ENCODE results near the gene RYR1.

Gene RYR1

DNA sequence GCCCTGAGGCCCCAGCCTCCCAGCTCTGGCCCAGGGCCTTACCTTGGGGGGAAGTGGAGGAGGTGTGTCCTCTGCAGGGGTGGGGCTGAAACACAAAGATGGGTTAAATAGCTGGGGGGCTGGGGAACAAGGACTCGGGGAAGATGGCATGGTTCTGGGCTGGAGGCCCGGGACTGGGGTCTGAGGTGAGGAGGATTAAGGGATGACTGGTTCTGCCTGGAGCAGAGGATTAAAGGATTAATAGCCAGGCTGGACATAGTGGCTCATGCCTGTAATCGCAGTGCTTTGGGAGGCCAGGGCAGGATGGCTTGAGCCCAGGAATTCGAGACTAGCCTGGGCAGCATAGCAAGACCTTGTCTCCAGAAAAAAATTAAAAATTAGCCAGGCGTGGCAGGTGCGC, 172.6 kb downstream of the RYR1 start:
- TF ChIP-seq, protein P1, sequence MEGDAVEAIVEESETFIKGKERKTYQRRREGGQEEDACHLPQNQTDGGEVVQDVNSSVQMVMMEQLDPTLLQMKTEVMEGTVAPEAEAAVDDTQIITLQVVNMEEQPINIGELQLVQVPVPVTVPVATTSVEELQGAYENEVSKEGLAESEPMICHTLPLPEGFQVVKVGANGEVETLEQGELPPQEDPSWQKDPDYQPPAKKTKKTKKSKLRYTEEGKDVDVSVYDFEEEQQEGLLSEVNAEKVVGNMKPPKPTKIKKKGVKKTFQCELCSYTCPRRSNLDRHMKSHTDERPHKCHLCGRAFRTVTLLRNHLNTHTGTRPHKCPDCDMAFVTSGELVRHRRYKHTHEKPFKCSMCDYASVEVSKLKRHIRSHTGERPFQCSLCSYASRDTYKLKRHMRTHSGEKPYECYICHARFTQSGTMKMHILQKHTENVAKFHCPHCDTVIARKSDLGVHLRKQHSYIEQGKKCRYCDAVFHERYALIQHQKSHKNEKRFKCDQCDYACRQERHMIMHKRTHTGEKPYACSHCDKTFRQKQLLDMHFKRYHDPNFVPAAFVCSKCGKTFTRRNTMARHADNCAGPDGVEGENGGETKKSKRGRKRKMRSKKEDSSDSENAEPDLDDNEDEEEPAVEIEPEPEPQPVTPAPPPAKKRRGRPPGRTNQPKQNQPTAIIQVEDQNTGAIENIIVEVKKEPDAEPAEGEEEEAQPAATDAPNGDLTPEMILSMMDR (IDR thresholded peaks at IDR 0.05; ENCODE audit: low read length, missing control alignments) = no peak
- no peak for DNase-seq (ENCODE audit: low read depth)
- no peak overlapping the region for H3K4me3 ChIP-seq (replicated peaks; ENCODE audit: low read depth, low read length)

DNA sequence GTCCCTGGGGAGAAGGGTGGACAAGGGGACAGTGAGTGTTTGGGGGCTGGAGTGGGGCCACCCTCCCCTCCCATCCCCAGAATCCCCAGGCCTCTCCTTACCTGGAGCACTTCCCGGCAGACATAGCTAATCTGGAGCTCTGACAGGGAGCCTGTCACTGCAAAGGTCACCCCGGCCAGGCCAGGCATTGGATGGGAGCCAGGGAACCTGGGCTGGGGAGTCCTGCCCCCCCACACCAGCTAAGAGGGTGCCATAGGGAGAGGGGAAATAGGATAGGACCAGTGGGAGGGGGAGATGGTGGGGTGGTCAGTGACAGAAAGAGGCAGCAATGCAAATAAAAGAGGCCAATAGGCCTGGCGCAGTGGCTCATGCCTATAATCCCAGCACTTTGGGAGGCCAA, 180.8 kb downstream of the RYR1 start:
- TF ChIP-seq, protein P1 (IDR thresholded peaks at IDR 0.05; ENCODE audit: low read length, missing control alignments) = no peak
- no peak for DNase-seq (ENCODE audit: low read depth)
- no peak overlapping the region for H3K4me3 ChIP-seq (replicated peaks; ENCODE audit: low read depth, low read length)

DNA sequence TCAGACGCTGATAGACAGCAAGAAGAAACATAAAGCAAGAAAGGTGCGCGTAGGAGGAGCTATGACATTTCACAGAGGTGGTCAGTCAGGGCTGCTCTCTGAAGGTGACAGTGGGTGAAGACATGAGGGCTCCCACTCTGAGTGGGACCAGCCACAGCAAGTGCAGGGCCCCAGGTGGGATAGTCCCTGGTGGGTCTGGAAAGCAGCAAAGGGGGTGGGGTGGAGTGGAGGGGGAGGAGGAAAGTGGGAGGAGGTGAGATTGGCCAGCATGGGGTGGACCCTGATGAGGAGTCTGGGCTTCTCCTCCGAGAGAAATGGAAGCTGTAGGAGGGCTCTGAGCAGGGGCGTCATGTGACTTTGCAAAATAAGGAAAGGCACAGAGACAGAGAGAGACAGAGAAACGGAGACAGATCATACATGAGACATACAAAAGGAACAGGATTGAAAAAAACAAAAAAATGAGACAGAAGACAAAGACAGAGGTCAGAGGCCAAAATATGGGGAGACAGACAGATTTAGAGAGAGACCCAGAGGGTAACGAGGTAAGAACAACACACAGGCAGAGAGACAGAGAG, 181.6 kb downstream of the RYR1 start:
- TF ChIP-seq, protein P1 (IDR thresholded peaks at IDR 0.05; ENCODE audit: low read length, missing control alignments) = no peak
- DNase-seq (ENCODE audit: low read depth) = no peak
- no peak overlapping the region for H3K4me3 ChIP-seq (replicated peaks; ENCODE audit: low read depth, low read length)

DNA sequence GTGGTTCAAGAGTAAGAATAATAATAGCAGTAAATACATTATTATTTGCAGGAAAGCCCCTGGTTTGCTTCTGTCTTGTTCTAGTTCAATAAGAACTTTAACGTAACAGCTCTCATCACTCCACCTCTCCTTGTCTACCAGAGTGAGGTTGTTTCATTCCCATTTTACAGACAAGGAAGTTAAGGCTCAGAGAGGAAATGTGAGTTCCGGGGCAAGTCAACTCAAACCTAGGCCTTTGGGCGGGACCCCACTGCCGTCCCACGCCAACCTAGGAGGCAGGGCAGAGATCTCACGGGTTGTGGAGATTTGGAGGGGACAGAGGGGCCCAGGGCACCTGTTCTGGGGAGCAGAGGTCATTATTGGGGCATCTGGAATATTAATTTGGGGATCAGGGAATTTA, 182.8 kb downstream of the RYR1 start:
- TF ChIP-seq, protein P1 (IDR thresholded peaks at IDR 0.05; ENCODE audit: low read length, missing control alignments) = no peak

DNA sequence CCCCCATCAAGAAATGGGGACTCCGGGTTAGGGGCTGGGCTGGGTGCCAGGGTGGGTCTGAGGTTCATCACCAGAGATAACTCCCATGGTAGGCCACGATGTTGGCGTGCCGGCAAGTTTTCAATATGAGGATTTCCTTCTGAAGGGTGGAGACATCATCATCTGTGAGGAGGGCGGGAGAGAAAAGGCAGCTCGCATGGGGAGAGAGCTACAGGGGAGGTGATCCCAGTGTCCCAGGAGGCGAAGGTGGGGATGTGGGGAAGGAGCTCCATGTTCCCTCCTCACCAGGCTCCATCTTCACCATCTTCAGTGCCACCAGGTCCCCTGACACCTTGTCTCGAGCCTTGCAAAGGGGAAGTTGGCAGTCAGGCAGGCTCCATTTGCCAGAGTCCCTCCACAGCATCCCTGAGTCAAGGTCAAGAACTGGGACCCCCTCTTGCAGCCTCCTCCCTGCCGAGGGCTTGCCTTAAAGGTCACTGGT, 183.8 kb downstream of the RYR1 start:
- no peak for DNase-seq (ENCODE audit: low read depth)
- H3K4me3 ChIP-seq (replicated peaks; ENCODE audit: low read depth, low read length) = no peak overlapping the region
- TF ChIP-seq, protein P1 (IDR thresholded peaks at IDR 0.05; ENCODE audit: low read length, missing control alignments) = no peak

More for the DNA sequence above, 182.8 kb downstream of the RYR1 start:
- no peak overlapping the region for H3K4me3 ChIP-seq (replicated peaks; ENCODE audit: low read depth, low read length)
- no peak for DNase-seq (ENCODE audit: low read depth)

DNA sequence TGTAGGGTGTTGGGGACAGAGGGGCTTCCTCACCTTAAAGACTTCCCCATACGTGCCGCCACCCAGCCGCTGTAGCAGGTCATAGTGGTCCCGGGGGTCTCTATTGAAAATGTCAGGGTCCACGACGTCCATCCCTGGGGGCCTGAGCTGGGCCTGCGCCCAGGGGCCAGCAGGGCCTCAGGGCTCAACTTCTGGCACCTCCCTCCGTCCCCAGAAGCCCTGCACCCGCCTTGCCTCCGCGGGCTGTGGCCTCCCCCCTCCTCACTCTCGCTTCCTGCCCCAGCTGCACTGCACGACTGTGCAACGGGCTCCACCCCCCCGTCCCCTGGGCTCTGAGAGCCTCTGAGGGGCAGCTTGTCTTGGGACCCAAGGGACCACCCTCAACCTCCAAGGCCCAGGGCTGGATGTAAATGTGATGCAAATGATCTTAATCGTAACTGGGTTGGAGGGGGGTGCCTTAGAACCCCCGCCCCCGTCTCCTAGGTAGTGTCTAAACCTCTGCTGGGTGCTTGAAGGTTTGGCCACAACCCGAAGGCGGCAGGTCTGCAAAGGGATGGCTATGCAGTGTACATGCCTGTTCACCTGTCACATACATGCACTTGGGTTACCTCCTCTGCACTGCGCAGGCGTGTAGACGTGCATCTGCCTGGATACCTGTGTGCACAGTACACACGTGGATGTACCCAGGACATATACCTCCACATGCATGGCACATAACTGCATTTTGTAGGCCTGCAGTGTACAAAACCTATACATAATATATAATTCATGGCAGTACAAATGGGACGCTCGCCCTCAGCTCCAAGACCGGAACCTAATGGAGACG, 184.5 kb downstream of the RYR1 start, which contains the start of gene MAP4K1:
MAP4K1 (minus strand) TSS at position 190 of the 826 bp plus-strand sequence; CDS start at position 132, 58 bp downstream.
- H3K4me3 ChIP-seq (replicated peaks; ENCODE audit: low read depth, low read length) = peak within 1 kb of the TSS; percentile 67
- no peak for DNase-seq (ENCODE audit: low read depth)
- TF ChIP-seq, protein P1 (IDR thresholded peaks at IDR 0.05; ENCODE audit: low read length, missing control alignments) = no peak
